ENCODE data around the gene ABCA5. TPM values are rescaled to one million over a fixed set of nuclear protein-coding genes. Genes with fewer than 3 reads are reported as not detected.

The ABCA5 gene
- total and polyA plus RNA-seq, 2 donors (not counting 3 experiments of a cell fraction or from before 2014, with no cell fraction given): 9.3 to 23.2 TPM

- CTCF ChIA-PET: interaction anchor here (2.2 kb wide), 1 partner anchor 12 kb away, joined by 6 read pairs; no protein-coding TSS in a partner anchor
These were observed 19.8 kb upstream of the ABCA5 start for GRCh38 chr17:69346766-69347165.

More at GRCh38 chr17:69346766-69347165, 19.8 kb upstream of the ABCA5 start:
- Histone ChIP-seq H3K4me3 (replicated peaks in 1 of 3; ENCODE audit: insufficient read depth in 1 of 3, low read depth in 1 of 3, low read length in 3 of 3) (no peak overlapping the region), H3K4me1 (ENCODE audit: control insufficient read depth, extremely low read depth, insufficient read depth, low read length) (no peaks in the 10 kb centered on the region), H4K20me1 (replicated peaks; ENCODE audit: control insufficient read depth, extremely low read depth, insufficient read depth, low read length) (no peaks in the 10 kb centered on the region), H3K4me2 (ENCODE audit: insufficient read depth, low read length) (no peak overlapping the region), H3K79me2 (ENCODE audit: control insufficient read depth, insufficient read depth, low read length) (no peaks in the 10 kb centered on the region), H3K27ac (ENCODE audit: insufficient read depth, low read depth, low read length) (no peak overlapping the region), H3K9me1 (replicated peaks; ENCODE audit: control insufficient read depth, extremely low read depth, insufficient read depth, low read length) (no peaks in the 10 kb centered on the region), H3K36me3 (ENCODE audit: control insufficient read depth in 2 of 2, extremely low read depth in 1 of 2, insufficient read depth in 2 of 2, low read length in 2 of 2) (no peaks in the 10 kb centered on the region), H3K9ac (replicated peaks; ENCODE audit: extremely low read depth, insufficient read depth, low read length) (no peak overlapping the region), H2AFZ (ENCODE audit: low read depth, low read length) (no peak overlapping the region), H3K27me3 (ENCODE audit: control insufficient read depth in 2 of 2, insufficient read depth in 2 of 2, low read length in 2 of 2) (no peaks in the 10 kb centered on the region), H3K9me3 (replicated peaks; ENCODE audit: control insufficient read depth, insufficient read depth, low read length) (no peaks in the 10 kb centered on the region)
- TF ChIP-seq EZH2 (IDR thresholded peaks at IDR 0.05; ENCODE audit: borderline replicate concordance, low read depth, low read length, severe bottlenecking) (no peak), CTCF (IDR thresholded peaks at IDR 0.05; ENCODE audit: extremely low read depth in 1 of 2, insufficient read depth in 1 of 2, low read depth in 1 of 2, low read length in 2 of 2) (no peak), MYC (IDR thresholded peaks at IDR 0.05; ENCODE audit: low read depth, low read length) (no peak), GATA2 (IDR thresholded peaks at IDR 0.05; ENCODE audit: insufficient read depth, insufficient read length, low read depth, low read length) (no peak), POLR2AphosphoS5 (IDR thresholded peaks at IDR 0.05; ENCODE audit: insufficient read depth, low read depth, low read length) (no peak), MAX (IDR thresholded peaks at IDR 0.05; ENCODE audit: insufficient read depth, insufficient read length) (no peak), POLR2A (IDR thresholded peaks at IDR 0.05; ENCODE audit: low read depth, low read length) (no peak), JUN (IDR thresholded peaks at IDR 0.05; ENCODE audit: borderline replicate concordance, insufficient read depth, insufficient read length, low read depth) (no peak)
- intact Hi-C loops (cut with micrococcal nuclease) (no loop called here), dilution Hi-C loops (cut with MboI; ENCODE audit: extremely low pct_ligation_motif_present, low sequenced_read_pairs) (no loop called here)
- BruUV-seq (replicated peaks): no TSS peak
- no peak for FAIRE-seq
- DNase-seq (ENCODE audit: low read depth, low spot score): no peak
- POLR2A ChIA-PET: no interaction called here
